LNCaP clone FGC (cell line): ENCODE measurements around the gene TNFRSF19.
"Not testable (repeated sequence)": the region's sequence is repeated elsewhere in the genome, so short reads cannot be mapped to it uniquely, and the experiment has no call there.

Source experiments
- DNase-seq: peaks from one replicate; pipeline ENCODE4 v3.0.0-alpha.2; 2011; ENCODE audit warnings: low read depth
- H3K4me3 ChIP-seq: 2 replicates; pipeline ENCODE4 v1.5.1; 2011; ENCODE audit warnings: mild to moderate bottlenecking, low read depth, low read length, control low read depth
- CTCF ChIP-seq: IDR thresholded peaks from 2 replicates; pipeline ENCODE4 v1.5.1; 2012; ENCODE audit warnings: mild to moderate bottlenecking; ENCODE audit not compliant: control insufficient read depth, insufficient read depth; ENCODE audit errors: extremely low read depth

TNFRSF19 gene

GRCh38 chr13:23671897-23672296, 101.7 kb downstream of the TNFRSF19 start:
- no peak overlapping the region for H3K4me3 ChIP-seq
- no peak for TF ChIP-seq CTCF
- no peak for DNase-seq

- DNase-seq, result no peak
- H3K4me3 ChIP-seq, result no peak overlapping the region
- TF ChIP-seq CTCF, result no peak
Observed at GRCh38 chr13:23672616-23673015, 102.4 kb downstream of the TNFRSF19 start.

- no peak overlapping the region for H3K4me3 ChIP-seq
- DNase-seq, result no peak
- no peak for TF ChIP-seq CTCF
Observed at GRCh38 chr13:23673354-23673753, 103.1 kb downstream of the TNFRSF19 start.

GRCh38 chr13:23673867-23674605, 103.8 kb downstream of the TNFRSF19 start:
- H3K4me3 ChIP-seq, result no peak overlapping the region
- DNase-seq, result no peak
- no peak for TF ChIP-seq CTCF

- DNase-seq, result no peak
- no peak overlapping the region for H3K4me3 ChIP-seq
- TF ChIP-seq CTCF, result no peak
Observed at GRCh38 chr13:23674795-23675640, 104.8 kb downstream of the TNFRSF19 start.

- not testable (repeated sequence) for DNase-seq, H3K4me3 ChIP-seq
Observed at GRCh38 chr13:23677679-23678288, 107.6 kb downstream of the TNFRSF19 start.

- DNase-seq, result no peak
- TF ChIP-seq CTCF, result no peak
- H3K4me3 ChIP-seq, result no peak overlapping the region
Observed at GRCh38 chr13:23678795-23679194, 108.6 kb downstream of the TNFRSF19 start.
